ENCODE measurements around the gene UBE2QL1. TPM values are rescaled to one million over a fixed set of nuclear protein-coding genes. Genes with fewer than 3 reads are reported as not detected.

Gene UBE2QL1
- total and polyA plus RNA-seq, 2 donors (not counting 1 experiment from before 2014, with no cell fraction given) = 0.33 to 1.7 TPM

DNA sequence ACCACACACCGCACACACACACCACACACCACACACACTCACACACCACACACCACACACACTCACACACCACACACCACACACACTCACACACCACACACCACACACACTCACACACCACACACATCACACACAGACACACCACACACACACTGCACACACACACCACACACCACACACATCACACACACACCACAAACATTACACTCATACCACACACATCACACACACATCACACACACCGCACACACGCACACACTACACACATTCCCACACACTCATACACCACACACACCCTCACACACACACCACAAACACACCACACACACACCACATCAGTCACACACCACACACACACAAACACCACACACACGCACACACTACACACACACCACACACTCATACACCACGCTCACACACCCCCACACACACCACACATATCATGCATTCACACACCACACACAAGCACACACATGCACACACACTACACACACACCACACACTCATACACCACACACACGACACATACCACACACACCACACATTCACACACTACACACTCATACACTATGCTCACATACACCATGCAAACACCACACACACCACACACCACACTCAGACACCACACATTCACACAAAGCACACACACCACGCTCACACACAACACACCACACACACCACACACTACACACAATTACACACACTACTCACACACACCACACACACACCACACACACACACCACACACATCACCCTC lies 1.1 kb upstream of the UBE2QL1 start:
- Mint-ChIP-seq H3K27ac (no peak overlapping the region), H3K4me3 (no peak overlapping the region), H3K27me3 (peaks cover 33% of the 10 kb centered on the region), H3K4me1 (peaks cover 14% of the 10 kb centered on the region), H3K9me3 (ENCODE audit: insufficient read depth) (no peaks in the 10 kb centered on the region)
- Histone ChIP-seq H3K9ac (ENCODE audit: low read length) (no peak overlapping the region), H3K36me3 (replicated peaks in 1 of 2; ENCODE audit: control extremely low read depth in 1 of 2, control insufficient read depth in 1 of 2, extremely low read depth in 1 of 2, insufficient read depth in 2 of 2, low read length in 1 of 2) (no peaks in the 10 kb centered on the region), H3K27me3 (replicated peaks in 1 of 4; ENCODE audit: control extremely low read depth in 1 of 4, control insufficient read depth in 3 of 4, insufficient read depth in 4 of 4, low read length in 3 of 4) (peaks cover 0 to 25% (median 18%) of the 10 kb centered on the region in 4 experiments), H3K4me3 (ENCODE audit: control extremely low read depth in 1 of 5, extremely low read depth in 1 of 5, insufficient read depth in 1 of 5, low read depth in 2 of 5, low read length in 4 of 5) (no peak overlapping the region), H3K4me2 (replicated peaks; ENCODE audit: low read depth, low read length, poor library complexity, severe bottlenecking) (no peak overlapping the region), H3K4me1 (ENCODE audit: control insufficient read depth in 2 of 2, insufficient read depth in 2 of 2, low read length in 2 of 2) (peaks cover 10 to 14% of the 10 kb centered on the region in 2 donors), H4K20me1 (ENCODE audit: control insufficient read depth, insufficient read depth, low read length, poor library complexity, severe bottlenecking) (no peaks in the 10 kb centered on the region), H2AFZ (ENCODE audit: insufficient read depth, low read depth, low read length, poor library complexity, severe bottlenecking) (no peak overlapping the region), H3K27ac (ENCODE audit: low read length in 2 of 2) (no peak overlapping the region), H3K9me3 (ENCODE audit: control extremely low read depth in 1 of 3, control insufficient read depth in 2 of 3, insufficient read depth in 1 of 3, low read length in 2 of 3) (peaks cover 0 to 26% (median 0%) of the 10 kb centered on the region in 3 donors), H3K79me2 (ENCODE audit: control insufficient read depth, insufficient read depth, low read length) (no peaks in the 10 kb centered on the region)
- ATAC-seq (ENCODE audit: low read depth) (no peak), DNase-seq (no peak)
- POLR2A ChIA-PET = no interaction called here
- 96% methylated on average over 7 of the region's 7 CpGs for WGBS (ENCODE audit: insufficient coverage)
- CTCF ChIA-PET = no interaction called here
- TF ChIP-seq, protein P1, sequence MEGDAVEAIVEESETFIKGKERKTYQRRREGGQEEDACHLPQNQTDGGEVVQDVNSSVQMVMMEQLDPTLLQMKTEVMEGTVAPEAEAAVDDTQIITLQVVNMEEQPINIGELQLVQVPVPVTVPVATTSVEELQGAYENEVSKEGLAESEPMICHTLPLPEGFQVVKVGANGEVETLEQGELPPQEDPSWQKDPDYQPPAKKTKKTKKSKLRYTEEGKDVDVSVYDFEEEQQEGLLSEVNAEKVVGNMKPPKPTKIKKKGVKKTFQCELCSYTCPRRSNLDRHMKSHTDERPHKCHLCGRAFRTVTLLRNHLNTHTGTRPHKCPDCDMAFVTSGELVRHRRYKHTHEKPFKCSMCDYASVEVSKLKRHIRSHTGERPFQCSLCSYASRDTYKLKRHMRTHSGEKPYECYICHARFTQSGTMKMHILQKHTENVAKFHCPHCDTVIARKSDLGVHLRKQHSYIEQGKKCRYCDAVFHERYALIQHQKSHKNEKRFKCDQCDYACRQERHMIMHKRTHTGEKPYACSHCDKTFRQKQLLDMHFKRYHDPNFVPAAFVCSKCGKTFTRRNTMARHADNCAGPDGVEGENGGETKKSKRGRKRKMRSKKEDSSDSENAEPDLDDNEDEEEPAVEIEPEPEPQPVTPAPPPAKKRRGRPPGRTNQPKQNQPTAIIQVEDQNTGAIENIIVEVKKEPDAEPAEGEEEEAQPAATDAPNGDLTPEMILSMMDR (IDR thresholded peaks at IDR 0.05) = no peak
- TF ChIP-seq EZH2 (IDR thresholded peaks at IDR 0.05; ENCODE audit: borderline replicate concordance, insufficient read depth, low read depth, low read length, poor library complexity, severe bottlenecking) = no peak
- intact Hi-C loops (cut with micrococcal nuclease) = loop anchor here (2.0 kb wide), 1 partner anchor 37 kb away; no protein-coding TSS in a partner anchor

DNA sequence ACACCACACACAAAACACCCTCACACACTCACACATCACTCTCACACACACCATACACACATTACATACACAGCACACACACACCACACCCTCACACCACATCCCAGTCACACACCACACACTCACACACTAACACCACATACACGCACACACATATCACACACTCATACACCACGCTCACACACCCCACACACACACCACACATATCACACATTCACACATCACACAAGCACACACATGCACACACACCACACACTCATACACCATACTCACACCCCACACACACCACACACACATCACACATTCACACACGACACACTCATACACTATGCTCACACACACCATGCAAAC lies 543 bp upstream of the UBE2QL1 start:
- Histone ChIP-seq H3K4me2 (replicated peaks; ENCODE audit: low read depth, low read length, poor library complexity, severe bottlenecking) (peak overlapping the region; percentile 46), H3K27me3 (replicated peaks in 1 of 4; ENCODE audit: control extremely low read depth in 1 of 4, control insufficient read depth in 3 of 4, insufficient read depth in 4 of 4, low read length in 3 of 4) (peaks cover 0 to 30% (median 19%) of the 10 kb centered on the region in 4 experiments), H3K4me3 (ENCODE audit: control extremely low read depth in 1 of 5, extremely low read depth in 1 of 5, insufficient read depth in 1 of 5, low read depth in 2 of 5, low read length in 4 of 5) (no peak overlapping the region), H3K9ac (ENCODE audit: low read length) (no peak overlapping the region), H2AFZ (ENCODE audit: insufficient read depth, low read depth, low read length, poor library complexity, severe bottlenecking) (no peak overlapping the region), H3K27ac (ENCODE audit: low read length in 2 of 2) (no peak overlapping the region), H3K36me3 (replicated peaks in 1 of 2; ENCODE audit: control extremely low read depth in 1 of 2, control insufficient read depth in 1 of 2, extremely low read depth in 1 of 2, insufficient read depth in 2 of 2, low read length in 1 of 2) (no peaks in the 10 kb centered on the region), H3K9me3 (ENCODE audit: control extremely low read depth in 1 of 3, control insufficient read depth in 2 of 3, insufficient read depth in 1 of 3, low read length in 2 of 3) (peaks cover 0 to 22% (median 0%) of the 10 kb centered on the region in 3 donors), H4K20me1 (ENCODE audit: control insufficient read depth, insufficient read depth, low read length, poor library complexity, severe bottlenecking) (no peaks in the 10 kb centered on the region), H3K79me2 (ENCODE audit: control insufficient read depth, insufficient read depth, low read length) (no peaks in the 10 kb centered on the region), H3K4me1 (ENCODE audit: control insufficient read depth in 2 of 2, insufficient read depth in 2 of 2, low read length in 2 of 2) (peaks cover 10 to 14% of the 10 kb centered on the region in 2 donors)
- peaks cover 14% of the 10 kb centered on the region for H3K4me1 Mint-ChIP-seq
- intact Hi-C loops (cut with micrococcal nuclease) = loop anchor here (2.0 kb wide), 1 partner anchor 37 kb away; no protein-coding TSS in a partner anchor
- peaks cover 33% of the 10 kb centered on the region for H3K27me3 Mint-ChIP-seq
- DNase-seq = no peak
- 100% methylated on average over 3 of the region's 3 CpGs for WGBS (ENCODE audit: insufficient coverage)
- ChIA-PET POLR2A (no interaction called here), CTCF (no interaction called here)
- TF ChIP-seq, protein P1 (IDR thresholded peaks at IDR 0.05) = no peak
- no peak for TF ChIP-seq EZH2 (IDR thresholded peaks at IDR 0.05; ENCODE audit: borderline replicate concordance, insufficient read depth, low read depth, low read length, poor library complexity, severe bottlenecking)
- H3K27ac Mint-ChIP-seq = no peak overlapping the region
- H3K4me3 Mint-ChIP-seq = no peak overlapping the region
- no peak for ATAC-seq (ENCODE audit: low read depth)
- no peaks in the 10 kb centered on the region for H3K9me3 Mint-ChIP-seq (ENCODE audit: insufficient read depth)
